Measurements from ENCODE around the gene MC4R.

Gene MC4R

GRCh38 chr18:60329131-60329530, 43.4 kb downstream of the MC4R start (continued):
- TF ChIP-seq ZBTB11 (tag by site-specific recombination; conservative IDR thresholded peaks at IDR 0.05; ENCODE audit: low read depth), result no peak
- TF ChIP-seq ZNF76 (tag by site-specific recombination; IDR thresholded peaks at IDR 0.05; ENCODE audit: borderline replicate concordance, low read depth), result no peak
- TF ChIP-seq ZNF146 (tag by site-specific recombination; IDR thresholded peaks at IDR 0.05), result no peak
- no peak for TF ChIP-seq ZNF791 (tag by site-specific recombination; IDR thresholded peaks at IDR 0.05)
- TF ChIP-seq ZNF514 (tag by site-specific recombination; IDR thresholded peaks at IDR 0.05), result no peak
- TF ChIP-seq ZFP3 (tag by site-specific recombination; IDR thresholded peaks at IDR 0.05; ENCODE audit: low read depth), result no peak

GRCh38 chr18:60327880-60328279, 44.7 kb downstream of the MC4R start:
- H3K27ac ChIP-seq (ENCODE audit: extremely low read depth, low read depth, low read length), result no peak overlapping the region
- no peaks in the 10 kb centered on the region; the same call in 1 of the 2 replicates for H3K9me3 ChIP-seq (ENCODE audit: control insufficient read depth, insufficient read depth, low read depth, low read length)
- H3K36me3 ChIP-seq (ENCODE audit: control insufficient read depth in 2 of 2, insufficient read depth in 1 of 2, low read length in 2 of 2), result no peaks in the 10 kb centered on the region
- H3K4me1 ChIP-seq (ENCODE audit: control insufficient read depth, insufficient read depth, low read length), result no peaks in the 10 kb centered on the region
- ChIA-PET POLR2A (no interaction called here), CTCF (no interaction called here)
- no peak overlapping the region for H3K4me3 ChIP-seq (ENCODE audit: low read depth, low read length)
- TF ChIP-seq ZNF391 (tag by site-specific recombination; IDR thresholded peaks at IDR 0.05; ENCODE audit: borderline replicate concordance, low read depth) (no peak), BCL11B (tag by site-specific recombination; IDR thresholded peaks at IDR 0.05; ENCODE audit: low read depth) (no peak), ZNF362 (tag by site-specific recombination; IDR thresholded peaks at IDR 0.05) (no peak), ZNF600 (tag by site-specific recombination; IDR thresholded peaks at IDR 0.05) (no peak), ZNF621 (tag by site-specific recombination; IDR thresholded peaks at IDR 0.05) (no peak), TCF7L2 (IDR thresholded peaks at IDR 0.05; ENCODE audit: borderline replicate concordance, low read depth, low read length) (no peak), ZNF513 (tag by site-specific recombination; IDR thresholded peaks at IDR 0.05) (no peak), ZNF2 (tag by site-specific recombination; IDR thresholded peaks at IDR 0.05) (no peak), ZNF140 (tag by site-specific recombination; IDR thresholded peaks at IDR 0.05) (no peak), SCRT1 (tag by site-specific recombination; IDR thresholded peaks at IDR 0.05; ENCODE audit: borderline replicate concordance) (no peak), ZNF121 (tag by site-specific recombination; IDR thresholded peaks at IDR 0.05) (no peak), REPIN1 (tag by site-specific recombination; IDR thresholded peaks at IDR 0.05; ENCODE audit: low read depth) (no peak), ZNF133 (tag by site-specific recombination; IDR thresholded peaks at IDR 0.05) (no peak)
- TF ChIP-seq, protein P1, sequence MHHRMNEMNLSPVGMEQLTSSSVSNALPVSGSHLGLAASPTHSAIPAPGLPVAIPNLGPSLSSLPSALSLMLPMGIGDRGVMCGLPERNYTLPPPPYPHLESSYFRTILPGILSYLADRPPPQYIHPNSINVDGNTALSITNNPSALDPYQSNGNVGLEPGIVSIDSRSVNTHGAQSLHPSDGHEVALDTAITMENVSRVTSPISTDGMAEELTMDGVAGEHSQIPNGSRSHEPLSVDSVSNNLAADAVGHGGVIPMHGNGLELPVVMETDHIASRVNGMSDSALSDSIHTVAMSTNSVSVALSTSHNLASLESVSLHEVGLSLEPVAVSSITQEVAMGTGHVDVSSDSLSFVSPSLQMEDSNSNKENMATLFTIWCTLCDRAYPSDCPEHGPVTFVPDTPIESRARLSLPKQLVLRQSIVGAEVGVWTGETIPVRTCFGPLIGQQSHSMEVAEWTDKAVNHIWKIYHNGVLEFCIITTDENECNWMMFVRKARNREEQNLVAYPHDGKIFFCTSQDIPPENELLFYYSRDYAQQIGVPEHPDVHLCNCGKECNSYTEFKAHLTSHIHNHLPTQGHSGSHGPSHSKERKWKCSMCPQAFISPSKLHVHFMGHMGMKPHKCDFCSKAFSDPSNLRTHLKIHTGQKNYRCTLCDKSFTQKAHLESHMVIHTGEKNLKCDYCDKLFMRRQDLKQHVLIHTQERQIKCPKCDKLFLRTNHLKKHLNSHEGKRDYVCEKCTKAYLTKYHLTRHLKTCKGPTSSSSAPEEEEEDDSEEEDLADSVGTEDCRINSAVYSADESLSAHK (tag by site-specific recombination; IDR thresholded peaks at IDR 0.05), result no peak
- TF ChIP-seq, protein P2, sequence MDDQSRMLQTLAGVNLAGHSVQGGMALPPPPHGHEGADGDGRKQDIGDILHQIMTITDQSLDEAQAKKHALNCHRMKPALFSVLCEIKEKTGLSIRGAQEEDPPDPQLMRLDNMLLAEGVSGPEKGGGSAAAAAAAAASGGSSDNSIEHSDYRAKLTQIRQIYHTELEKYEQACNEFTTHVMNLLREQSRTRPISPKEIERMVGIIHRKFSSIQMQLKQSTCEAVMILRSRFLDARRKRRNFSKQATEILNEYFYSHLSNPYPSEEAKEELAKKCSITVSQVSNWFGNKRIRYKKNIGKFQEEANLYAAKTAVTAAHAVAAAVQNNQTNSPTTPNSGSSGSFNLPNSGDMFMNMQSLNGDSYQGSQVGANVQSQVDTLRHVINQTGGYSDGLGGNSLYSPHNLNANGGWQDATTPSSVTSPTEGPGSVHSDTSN (CRISPR knock-in tag; IDR thresholded peaks at IDR 0.05), result no peak
- TF ChIP-seq, protein P3, sequence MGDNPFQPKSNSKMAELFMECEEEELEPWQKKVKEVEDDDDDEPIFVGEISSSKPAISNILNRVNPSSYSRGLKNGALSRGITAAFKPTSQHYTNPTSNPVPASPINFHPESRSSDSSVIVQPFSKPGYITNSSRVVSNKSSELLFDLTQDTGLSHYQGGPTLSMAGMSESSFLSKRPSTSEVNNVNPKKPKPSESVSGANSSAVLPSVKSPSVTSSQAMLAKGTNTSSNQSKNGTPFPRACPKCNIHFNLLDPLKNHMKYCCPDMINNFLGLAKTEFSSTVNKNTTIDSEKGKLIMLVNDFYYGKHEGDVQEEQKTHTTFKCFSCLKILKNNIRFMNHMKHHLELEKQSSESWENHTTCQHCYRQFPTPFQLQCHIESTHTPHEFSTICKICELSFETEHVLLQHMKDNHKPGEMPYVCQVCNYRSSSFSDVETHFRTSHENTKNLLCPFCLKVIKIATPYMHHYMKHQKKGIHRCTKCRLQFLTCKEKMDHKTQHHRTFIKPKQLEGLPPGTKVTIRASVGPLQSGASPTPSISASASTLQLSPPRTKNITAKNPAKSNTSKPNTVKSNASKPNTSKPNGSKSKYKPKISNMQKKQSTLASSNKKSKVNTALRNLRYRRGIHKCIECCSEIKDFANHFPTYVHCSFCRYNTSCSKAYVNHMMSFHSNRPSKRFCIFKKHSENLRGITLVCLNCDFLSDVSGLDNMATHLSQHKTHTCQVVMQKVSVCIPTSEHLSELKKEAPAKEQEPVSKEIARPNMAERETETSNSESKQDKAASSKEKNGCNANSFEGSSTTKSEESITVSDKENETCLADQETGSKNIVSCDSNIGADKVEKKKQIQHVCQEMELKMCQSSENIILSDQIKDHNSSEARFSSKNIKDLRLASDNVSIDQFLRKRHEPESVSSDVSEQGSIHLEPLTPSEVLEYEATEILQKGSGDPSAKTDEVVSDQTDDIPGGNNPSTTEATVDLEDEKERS (tag by site-specific recombination; IDR thresholded peaks at IDR 0.05), result no peak

Measured in HEK293 (cell line).